Nephron progenitor cell (in vitro differentiated cells): ENCODE results near the gene ELOF1.

Experiments used
- DNase-seq: peaks from one replicate; pipeline ENCODE4 v3.0.0; 2021
- H3K27ac Mint-ChIP-seq: 2 replicates; pipeline ENCODE4 v1.8.0; 2021; ENCODE audit warnings: mild to moderate bottlenecking, moderate library complexity, mixed read lengths
- H3K27me3 Mint-ChIP-seq: 2 replicates; pipeline ENCODE4 v1.8.0; 2021; ENCODE audit warnings: mild to moderate bottlenecking, low read depth, mixed read lengths; ENCODE audit not compliant: poor library complexity
- H3K36me3 Mint-ChIP-seq: 2 replicates; pipeline ENCODE4 v1.8.0; 2021; ENCODE audit warnings: low read depth, mixed read lengths
- H3K4me1 Mint-ChIP-seq: 2 replicates; pipeline ENCODE4 v1.8.0; 2021; ENCODE audit warnings: mixed read lengths
- H3K4me3 Mint-ChIP-seq: 2 replicates; pipeline ENCODE4 v1.8.0; 2021; ENCODE audit warnings: mild to moderate bottlenecking, moderate library complexity, mixed read lengths
- H3K9me3 Mint-ChIP-seq: 2 replicates; pipeline ENCODE4 v1.8.0; 2021; ENCODE audit warnings: mild to moderate bottlenecking, moderate library complexity, mixed read lengths
- CTCF ChIP-seq: fragments of 200-600 bp; sonication (generic); IDR thresholded peaks from 2 replicates; pipeline ENCODE4 v1.5.0; 2021; ENCODE audit warnings: antibody characterized with exemption

Gene ELOF1

GRCh38 chr19:11539495-11540365 is 19.3 kb downstream of the ELOF1 start:
- H3K9me3 Mint-ChIP-seq = no peaks in the 10 kb centered on the region
- peaks cover 17% of the 10 kb centered on the region for H3K27me3 Mint-ChIP-seq
- TF ChIP-seq CTCF = no peak
- peak overlapping the region; percentile 61 for H3K4me3 Mint-ChIP-seq
- DNase-seq = peak; percentile 41
- no peaks in the 10 kb centered on the region for H3K36me3 Mint-ChIP-seq
- no peak overlapping the region for H3K27ac Mint-ChIP-seq
- peaks cover 29% of the 10 kb centered on the region for H3K4me1 Mint-ChIP-seq

- peak within 1 kb of the TSS; percentile 60 for H3K4me3 Mint-ChIP-seq
- peaks cover 31% of the 10 kb centered on the region for H3K4me1 Mint-ChIP-seq
- DNase-seq = peak; percentile 62
- H3K27me3 Mint-ChIP-seq = peaks cover 21% of the 10 kb centered on the region
- H3K27ac Mint-ChIP-seq = peak within 1 kb of the TSS; percentile 77
- H3K36me3 Mint-ChIP-seq = no peaks in the 10 kb centered on the region
- no peaks in the 10 kb centered on the region for H3K9me3 Mint-ChIP-seq
- no peak for TF ChIP-seq CTCF
These were observed 20.6 kb downstream of the ELOF1 start, which contains the start of gene CNN1 for GRCh38 chr19:11538232-11539036. Gene CNN1 (plus strand): TSS chr19:11538851. CDS start chr19:11538928, 77 bp downstream.

- no peaks in the 10 kb centered on the region for H3K9me3 Mint-ChIP-seq
- H3K36me3 Mint-ChIP-seq = no peaks in the 10 kb centered on the region
- peaks cover 31% of the 10 kb centered on the region for H3K27me3 Mint-ChIP-seq
- TF ChIP-seq CTCF = peak; percentile 88
- H3K4me1 Mint-ChIP-seq = peaks cover 31% of the 10 kb centered on the region
- peak overlapping the region; percentile 87 for H3K4me3 Mint-ChIP-seq
- peak overlapping the region; percentile 94 for H3K27ac Mint-ChIP-seq
- peak; percentile 96 for DNase-seq
These were observed 23.0 kb downstream of the ELOF1 start for GRCh38 chr19:11535792-11536595.

GRCh38 chr19:11534948-11535347 is 24.1 kb downstream of the ELOF1 start:
- no peaks in the 10 kb centered on the region for H3K9me3 Mint-ChIP-seq
- peaks cover 28% of the 10 kb centered on the region for H3K27me3 Mint-ChIP-seq
- DNase-seq = no peak
- TF ChIP-seq CTCF = no peak
- H3K4me1 Mint-ChIP-seq = peaks cover 25% of the 10 kb centered on the region
- no peak overlapping the region for H3K27ac Mint-ChIP-seq
- peak overlapping the region; percentile 33 for H3K4me3 Mint-ChIP-seq
- H3K36me3 Mint-ChIP-seq = no peaks in the 10 kb centered on the region

- no peak overlapping the region for H3K27ac Mint-ChIP-seq
- TF ChIP-seq CTCF = no peak
These were observed 24.5 kb downstream of the ELOF1 start for GRCh38 chr19:11534538-11534937.

More at GRCh38 chr19:11534538-11534937, 24.5 kb downstream of the ELOF1 start:
- peaks cover 28% of the 10 kb centered on the region for H3K27me3 Mint-ChIP-seq
- H3K4me3 Mint-ChIP-seq = peak overlapping the region; percentile 33
- H3K4me1 Mint-ChIP-seq = peaks cover 25% of the 10 kb centered on the region
- H3K9me3 Mint-ChIP-seq = no peaks in the 10 kb centered on the region
- H3K36me3 Mint-ChIP-seq = no peaks in the 10 kb centered on the region
- DNase-seq = no peak
